ENCODE measurements around the gene TNF. TPM values are rescaled to one million over a fixed set of nuclear protein-coding genes. Genes with fewer than 3 reads are reported as not detected.

Gene TNF
- total RNA-seq, 1 experiment from 2014 or later: not detected

GRCh38 chr6:31568537-31568961, 6.8 kb upstream of the TNF start:
- H3K4me1 Mint-ChIP-seq: peaks cover 10 to 11% of the 10 kb centered on the region in 2 experiments
- peaks cover 2% of the 10 kb centered on the region for H3K27me3 Mint-ChIP-seq (ENCODE audit: low read depth)

More at GRCh38 chr6:31568537-31568961, 6.8 kb upstream of the TNF start:
- no peak overlapping the region for H3K56ac ChIP-seq (ENCODE audit: insufficient read length, low read depth, low read length)
- H4K20me1 ChIP-seq (ENCODE audit: control insufficient read depth, insufficient read depth, insufficient read length): no peaks in the 10 kb centered on the region
- H2BK120ac ChIP-seq (ENCODE audit: low read depth, low read length, poor library complexity, severe bottlenecking): no peak overlapping the region
- no peaks in the 10 kb centered on the region for H3K4me1 ChIP-seq (ENCODE audit: insufficient read depth, low read length)
- H3T11ph ChIP-seq (ENCODE audit: low read length): no peak overlapping the region
- no peaks in the 10 kb centered on the region for H3K79me2 ChIP-seq (ENCODE audit: insufficient read depth, low read length)
- no peak for DNase-seq
- H3K4ac ChIP-seq (ENCODE audit: low read depth, low read length): no peak overlapping the region
- H3K27ac ChIP-seq (ENCODE audit: insufficient read length, low read depth, low read length): no peak overlapping the region
- no peak overlapping the region for H4K5ac ChIP-seq (ENCODE audit: insufficient read length, low read depth, low read length)
- H2AK5ac ChIP-seq (ENCODE audit: insufficient read length, low read length): no peak overlapping the region
- H2AFZ ChIP-seq (ENCODE audit: low read length): no peak overlapping the region
- Mint-ChIP-seq H3K4me3 (no peak overlapping the region), H3K36me3 (ENCODE audit: insufficient read depth in 1 of 3, low read depth in 3 of 3) (no peaks in the 10 kb centered on the region), H3K27ac (no peak overlapping the region; a peak in 1 of 7 replicates), H3K9me3 (no peaks in the 10 kb centered on the region; a peak in 1 of 5 replicates)
- TF ChIP-seq CTCF (conservative IDR thresholded peaks at IDR 0.05): no peak
- WGBS (ENCODE audit: extremely low coverage, insufficient read length, low lambda C conversion rate): no CpG with 5 or more reads among the region's 3 CpGs
- H3K23me2 ChIP-seq (ENCODE audit: insufficient read length, low read depth, low read length, poor library complexity, severe bottlenecking): no peaks in the 10 kb centered on the region
- no peak overlapping the region for H3K18ac ChIP-seq (ENCODE audit: insufficient read length, low read depth, low read length)
- no peaks in the 10 kb centered on the region for H3K9me3 ChIP-seq (ENCODE audit: control insufficient read depth, low read depth, low read length)
- no peak overlapping the region for H3K23ac ChIP-seq (ENCODE audit: insufficient read length, low read depth, low read length)
- no peak overlapping the region for H4K91ac ChIP-seq (ENCODE audit: insufficient read length, low read depth, low read length)
- no peak overlapping the region for H3K9ac ChIP-seq (ENCODE audit: extremely low read depth, insufficient read length, low read length)
- H2BK20ac ChIP-seq (ENCODE audit: low read depth, low read length, poor library complexity, severe bottlenecking): no peak overlapping the region
- no peaks in the 10 kb centered on the region for H3K79me1 ChIP-seq (ENCODE audit: insufficient read depth, low read depth, low read length, poor library complexity, severe bottlenecking)
- H3K4me2 ChIP-seq (ENCODE audit: insufficient read depth, insufficient read length, low read length): no peak overlapping the region
- no peak overlapping the region for H2BK5ac ChIP-seq (ENCODE audit: insufficient read length, low read length)
- H3K27me3 ChIP-seq (ENCODE audit: insufficient read depth, low read length): no peaks in the 10 kb centered on the region
- H2BK15ac ChIP-seq (ENCODE audit: low read depth, low read length): no peak overlapping the region
- H4K8ac ChIP-seq (replicated peaks; ENCODE audit: insufficient read length, low read depth, low read length): no peak overlapping the region
- no peak overlapping the region for H2BK12ac ChIP-seq (ENCODE audit: insufficient read length, low read depth, low read length)
- no peak overlapping the region for H3K14ac ChIP-seq (ENCODE audit: insufficient read depth, low read length)
